Camera-type eye (tissue), 1 donor: ENCODE measurements around the gene OTOA. TPM values are rescaled to one million over a fixed set of nuclear protein-coding genes. Genes with fewer than 3 reads are reported as not detected.

Source experiments
- total RNA-seq: library from RNA; depleted of rRNA; stranded (reverse); fragments of >200 nt; gene quantifications from one replicate; pipeline ENCODE4 v1.2.3, GENCODE V29; 2014

The OTOA gene
- total RNA-seq, result 0.22 TPM

DNA sequence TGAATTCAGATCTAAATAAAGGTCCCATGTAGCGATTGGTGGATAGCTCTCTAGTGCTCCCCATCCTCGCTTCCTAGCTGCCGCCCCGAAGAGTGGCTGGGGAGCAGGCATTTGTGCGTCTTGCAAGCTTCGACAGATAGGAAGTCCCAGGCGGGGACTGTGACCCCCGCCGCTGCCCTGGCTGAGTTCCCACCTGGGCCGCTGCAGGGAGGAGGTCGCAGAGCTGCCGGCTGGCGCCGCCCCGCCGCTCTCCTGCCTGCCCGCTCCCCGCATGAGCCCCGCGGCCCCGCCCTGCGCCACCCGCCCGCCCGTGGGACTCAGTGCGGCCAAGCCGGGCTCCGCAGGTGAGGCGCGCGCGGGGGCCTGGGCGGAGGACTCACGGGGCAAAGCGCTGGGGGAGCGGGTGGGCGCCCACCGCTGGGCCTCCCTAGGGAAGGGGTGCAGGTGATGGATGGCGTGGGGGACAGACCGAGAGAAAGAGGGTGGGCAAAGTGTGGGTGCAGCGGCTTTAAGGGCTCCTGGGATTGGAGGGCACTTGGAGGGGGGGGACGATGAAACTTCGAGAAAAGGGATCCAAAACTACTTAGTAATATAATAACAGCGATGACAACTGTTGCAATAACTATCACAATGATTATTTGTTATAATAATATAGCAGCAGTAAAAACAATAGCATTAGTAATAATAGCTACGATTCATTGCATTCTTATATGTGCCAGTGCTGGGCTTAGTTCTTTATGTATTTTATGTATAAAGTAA lies at the start of gene OTOA:
Gene OTOA, plus strand, starts transcription at position 80 of the 759 bp plus-strand sequence. CDS start 14,547 bp downstream, outside the sequence.

GRCh38 chr16:21652453-21652852 lies 11.3 kb upstream of the OTOA start, which contains the start of gene IGSF6:
TSS of gene IGSF6 (minus strand) at chr16:21652608. CDS start at chr16:21652598, 10 bp downstream.

Other genes starting within 250 kb of the OTOA start
- 213 TPM for gene METTL9, start 64.4 kb upstream of the OTOA start, total RNA-seq
- 0.99 TPM for gene IGSF6, start 11.4 kb upstream of the OTOA start, total RNA-seq
- gene NPIPB4, start 193.8 kb downstream of the OTOA start, total RNA-seq, result 102 TPM